ENCODE results near the gene ZFP36. TPM values are rescaled to one million over a fixed set of nuclear protein-coding genes. Genes with fewer than 3 reads are reported as not detected.

The ZFP36 gene
- total RNA-seq, 1 experiment from 2014 or later: 16.3 TPM

DNA sequence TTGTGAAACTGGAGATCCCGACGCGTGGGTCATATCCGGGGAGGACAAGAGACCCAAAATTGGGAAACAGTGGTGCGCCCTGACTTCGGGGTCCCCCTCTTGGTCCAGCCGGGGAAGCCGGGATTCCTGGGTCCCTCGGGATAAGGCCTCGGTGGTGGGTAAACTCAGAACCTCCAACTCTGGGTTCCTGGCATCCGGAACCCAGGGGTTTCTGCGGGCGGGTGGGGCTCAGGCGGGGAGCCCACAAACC is 688 bp downstream of the ZFP36 start:
- Histone ChIP-seq H3K9ac (ENCODE audit: low read length) (peak overlapping the region; percentile 94), H3K9me3 (ENCODE audit: low read length) (no peaks in the 10 kb centered on the region), H3K4me3 (ENCODE audit: low read length) (peak overlapping the region; percentile 96), H3K79me2 (ENCODE audit: low read length) (peaks cover 22% of the 10 kb centered on the region), H3K9me2 (replicated peaks; ENCODE audit: insufficient read depth, low read length) (no peaks in the 10 kb centered on the region), H3K27me3 (ENCODE audit: low read length) (no peaks in the 10 kb centered on the region; the same call in 1 of the 2 replicates), H3K36me3 (ENCODE audit: insufficient read depth, low read length) (no peaks in the 10 kb centered on the region), H3K27ac (ENCODE audit: low read length) (peak overlapping the region; percentile 84), H4K20me1 (ENCODE audit: insufficient read depth, low read depth, low read length) (peaks cover 18% of the 10 kb centered on the region), H2AFZ (ENCODE audit: low read length) (no peak overlapping the region), H3K4me2 (ENCODE audit: low read depth, low read length, poor library complexity, severe bottlenecking) (peak overlapping the region; percentile 98), H3K4me1 (ENCODE audit: low read length) (peaks cover 71% of the 10 kb centered on the region)
- DNase-seq: no peak

DNA sequence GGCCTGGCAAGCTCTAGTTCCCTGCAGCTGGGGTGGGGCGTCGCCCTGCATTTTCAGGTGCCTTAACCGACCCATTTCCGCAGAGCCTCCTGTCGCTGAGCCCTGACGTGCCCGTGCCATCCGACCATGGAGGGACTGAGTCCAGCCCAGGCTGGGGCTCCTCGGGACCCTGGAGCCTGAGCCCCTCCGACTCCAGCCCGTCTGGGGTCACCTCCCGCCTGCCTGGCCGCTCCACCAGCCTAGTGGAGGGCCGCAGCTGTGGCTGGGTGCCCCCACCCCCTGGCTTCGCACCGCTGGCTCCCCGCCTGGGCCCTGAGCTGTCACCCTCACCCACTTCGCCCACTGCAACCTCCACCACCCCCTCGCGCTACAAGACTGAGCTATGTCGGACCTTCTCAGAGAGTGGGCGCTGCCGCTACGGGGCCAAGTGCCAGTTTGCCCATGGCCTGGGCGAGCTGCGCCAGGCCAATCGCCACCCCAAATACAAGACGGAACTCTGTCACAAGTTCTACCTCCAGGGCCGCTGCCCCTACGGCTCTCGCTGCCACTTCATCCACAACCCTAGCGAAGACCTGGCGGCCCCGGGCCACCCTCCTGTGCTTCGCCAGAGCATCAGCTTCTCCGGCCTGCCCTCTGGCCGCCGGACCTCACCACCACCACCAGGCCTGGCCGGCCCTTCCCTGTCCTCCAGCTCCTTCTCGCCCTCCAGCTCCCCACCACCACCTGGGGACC is 1.2 kb downstream of the ZFP36 start:
- H3K4me2 ChIP-seq (ENCODE audit: low read depth, low read length, poor library complexity, severe bottlenecking): peak overlapping the region; percentile 98
- peak; percentile 83 for DNase-seq
- H3K9ac ChIP-seq (ENCODE audit: low read length): peak overlapping the region; percentile 94
- H2AFZ ChIP-seq (ENCODE audit: low read length): no peak overlapping the region
- no peaks in the 10 kb centered on the region for H3K9me3 ChIP-seq (ENCODE audit: low read length)
- peaks cover 18% of the 10 kb centered on the region for H4K20me1 ChIP-seq (ENCODE audit: insufficient read depth, low read depth, low read length)
- peaks cover 22% of the 10 kb centered on the region for H3K79me2 ChIP-seq (ENCODE audit: low read length)
- H3K27me3 ChIP-seq (ENCODE audit: low read length): no peaks in the 10 kb centered on the region; the same call in 1 of the 2 replicates
- no peaks in the 10 kb centered on the region for H3K9me2 ChIP-seq (replicated peaks; ENCODE audit: insufficient read depth, low read length)
- H3K27ac ChIP-seq (ENCODE audit: low read length): peak overlapping the region; percentile 84
- H3K36me3 ChIP-seq (ENCODE audit: insufficient read depth, low read length): no peaks in the 10 kb centered on the region
- peak overlapping the region; percentile 96 for H3K4me3 ChIP-seq (ENCODE audit: low read length)
- H3K4me1 ChIP-seq (ENCODE audit: low read length): peaks cover 66% of the 10 kb centered on the region

DNA sequence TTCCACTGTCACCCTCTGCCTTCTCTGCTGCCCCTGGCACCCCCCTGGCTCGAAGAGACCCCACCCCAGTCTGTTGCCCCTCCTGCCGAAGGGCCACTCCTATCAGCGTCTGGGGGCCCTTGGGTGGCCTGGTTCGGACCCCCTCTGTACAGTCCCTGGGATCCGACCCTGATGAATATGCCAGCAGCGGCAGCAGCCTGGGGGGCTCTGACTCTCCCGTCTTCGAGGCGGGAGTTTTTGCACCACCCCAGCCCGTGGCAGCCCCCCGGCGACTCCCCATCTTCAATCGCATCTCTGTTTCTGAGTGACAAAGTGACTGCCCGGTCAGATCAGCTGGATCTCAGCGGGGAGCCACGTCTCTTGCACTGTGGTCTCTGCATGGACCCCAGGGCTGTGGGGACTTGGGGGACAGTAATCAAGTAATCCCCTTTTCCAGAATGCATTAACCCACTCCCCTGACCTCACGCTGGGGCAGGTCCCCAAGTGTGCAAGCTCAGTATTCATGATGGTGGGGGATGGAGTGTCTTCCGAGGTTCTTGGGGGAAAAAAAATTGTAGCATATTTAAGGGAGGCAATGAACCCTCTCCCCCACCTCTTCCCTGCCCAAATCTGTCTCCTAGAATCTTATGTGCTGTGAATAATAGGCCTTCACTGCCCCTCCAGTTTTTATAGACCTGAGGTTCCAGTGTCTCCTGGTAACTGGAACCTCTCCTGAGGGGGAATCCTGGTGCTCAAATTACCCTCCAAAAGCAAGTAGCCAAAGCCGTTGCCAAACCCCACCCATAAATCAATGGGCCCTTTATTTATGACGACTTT is 2.0 kb downstream of the ZFP36 start:
- Histone ChIP-seq H3K27me3 (ENCODE audit: low read length) (no peaks in the 10 kb centered on the region; the same call in 1 of the 2 replicates), H3K9ac (ENCODE audit: low read length) (peak overlapping the region; percentile 94), H3K27ac (ENCODE audit: low read length) (peak overlapping the region; percentile 84), H3K79me2 (ENCODE audit: low read length) (peaks cover 22% of the 10 kb centered on the region), H3K9me3 (ENCODE audit: low read length) (no peaks in the 10 kb centered on the region), H3K4me1 (ENCODE audit: low read length) (peaks cover 60% of the 10 kb centered on the region), H4K20me1 (ENCODE audit: insufficient read depth, low read depth, low read length) (peaks cover 18% of the 10 kb centered on the region), H2AFZ (ENCODE audit: low read length) (no peak overlapping the region), H3K9me2 (replicated peaks; ENCODE audit: insufficient read depth, low read length) (no peaks in the 10 kb centered on the region), H3K4me2 (ENCODE audit: low read depth, low read length, poor library complexity, severe bottlenecking) (peak overlapping the region; percentile 98), H3K36me3 (ENCODE audit: insufficient read depth, low read length) (no peaks in the 10 kb centered on the region), H3K4me3 (ENCODE audit: low read length) (peak overlapping the region; percentile 96)
- peak; percentile 47 for DNase-seq

- Histone ChIP-seq H3K4me3 (ENCODE audit: low read length) (peak overlapping the region; percentile 96), H3K27ac (ENCODE audit: low read length) (peak overlapping the region; percentile 84), H3K9me2 (replicated peaks; ENCODE audit: insufficient read depth, low read length) (no peaks in the 10 kb centered on the region), H3K9ac (ENCODE audit: low read length) (peak overlapping the region; percentile 92), H3K36me3 (ENCODE audit: insufficient read depth, low read length) (no peaks in the 10 kb centered on the region), H3K4me2 (ENCODE audit: low read depth, low read length, poor library complexity, severe bottlenecking) (peak overlapping the region; percentile 98), H3K27me3 (ENCODE audit: low read length) (no peaks in the 10 kb centered on the region), H3K79me2 (ENCODE audit: low read length) (peaks cover 30% of the 10 kb centered on the region), H2AFZ (ENCODE audit: low read length) (no peak overlapping the region), H3K4me1 (ENCODE audit: low read length) (peaks cover 64% of the 10 kb centered on the region), H3K9me3 (ENCODE audit: low read length) (no peaks in the 10 kb centered on the region), H4K20me1 (ENCODE audit: insufficient read depth, low read depth, low read length) (peaks cover 18% of the 10 kb centered on the region)
- peak; percentile 87 for DNase-seq
Observed at GRCh38 chr19:39409208-39410016, 2.8 kb downstream of the ZFP36 start.

GRCh38 chr19:39410017-39410830 is 3.6 kb downstream of the ZFP36 start:
- H3K4me1 ChIP-seq (ENCODE audit: low read length): peaks cover 63% of the 10 kb centered on the region
- H2AFZ ChIP-seq (ENCODE audit: low read length): no peak overlapping the region

GRCh38 chr19:39410831-39411080 is 4.1 kb downstream of the ZFP36 start:
- Histone ChIP-seq H3K4me1 (ENCODE audit: low read length) (peaks cover 58% of the 10 kb centered on the region), H3K79me2 (ENCODE audit: low read length) (peaks cover 32% of the 10 kb centered on the region), H3K27ac (ENCODE audit: low read length) (peak overlapping the region; percentile 84), H3K4me3 (ENCODE audit: low read length) (peak overlapping the region; percentile 80; the same call in 1 of the 2 replicates), H3K9me3 (ENCODE audit: low read length) (no peaks in the 10 kb centered on the region), H4K20me1 (ENCODE audit: insufficient read depth, low read depth, low read length) (peaks cover 18% of the 10 kb centered on the region), H3K9ac (ENCODE audit: low read length) (peak overlapping the region; percentile 92), H3K9me2 (replicated peaks; ENCODE audit: insufficient read depth, low read length) (no peaks in the 10 kb centered on the region), H3K36me3 (ENCODE audit: insufficient read depth, low read length) (no peaks in the 10 kb centered on the region), H3K4me2 (ENCODE audit: low read depth, low read length, poor library complexity, severe bottlenecking) (peak overlapping the region; percentile 98), H2AFZ (ENCODE audit: low read length) (no peak overlapping the region), H3K27me3 (ENCODE audit: low read length) (no peaks in the 10 kb centered on the region)
- DNase-seq: peak; percentile 42

More at GRCh38 chr19:39410017-39410830, 3.6 kb downstream of the ZFP36 start:
- peaks cover 18% of the 10 kb centered on the region for H4K20me1 ChIP-seq (ENCODE audit: insufficient read depth, low read depth, low read length)
- H3K79me2 ChIP-seq (ENCODE audit: low read length): peaks cover 32% of the 10 kb centered on the region
- no peaks in the 10 kb centered on the region for H3K9me3 ChIP-seq (ENCODE audit: low read length)
- H3K36me3 ChIP-seq (ENCODE audit: insufficient read depth, low read length): no peaks in the 10 kb centered on the region
- H3K27me3 ChIP-seq (ENCODE audit: low read length): no peaks in the 10 kb centered on the region
- H3K9ac ChIP-seq (ENCODE audit: low read length): peak overlapping the region; percentile 92
- DNase-seq: peak; percentile 84
- peak overlapping the region; percentile 84 for H3K27ac ChIP-seq (ENCODE audit: low read length)
- H3K4me3 ChIP-seq (ENCODE audit: low read length): peak overlapping the region; percentile 80
- no peaks in the 10 kb centered on the region for H3K9me2 ChIP-seq (replicated peaks; ENCODE audit: insufficient read depth, low read length)
- H3K4me2 ChIP-seq (ENCODE audit: low read depth, low read length, poor library complexity, severe bottlenecking): peak overlapping the region; percentile 98

- Histone ChIP-seq H3K9me3 (ENCODE audit: low read length) (no peaks in the 10 kb centered on the region), H3K79me2 (ENCODE audit: low read length) (peaks cover 32% of the 10 kb centered on the region), H3K27me3 (ENCODE audit: low read length) (no peaks in the 10 kb centered on the region), H3K9me2 (replicated peaks; ENCODE audit: insufficient read depth, low read length) (no peaks in the 10 kb centered on the region), H3K9ac (ENCODE audit: low read length) (peak overlapping the region; percentile 92), H3K4me3 (ENCODE audit: low read length) (peak overlapping the region; percentile 51; the same call in 1 of the 2 replicates), H3K36me3 (ENCODE audit: insufficient read depth, low read length) (no peaks in the 10 kb centered on the region), H3K4me2 (ENCODE audit: low read depth, low read length, poor library complexity, severe bottlenecking) (peak overlapping the region; percentile 98), H4K20me1 (ENCODE audit: insufficient read depth, low read depth, low read length) (peaks cover 18% of the 10 kb centered on the region), H3K27ac (ENCODE audit: low read length) (peak overlapping the region; percentile 84), H3K4me1 (ENCODE audit: low read length) (peaks cover 53% of the 10 kb centered on the region), H2AFZ (ENCODE audit: low read length) (no peak overlapping the region)
- peak; percentile 43 for DNase-seq
Observed at GRCh38 chr19:39411081-39411831, 4.6 kb downstream of the ZFP36 start.
